HG03060 (cell line): ENCODE results near the gene RIIAD1.

Experiments used
- ATAC-seq: cut with Tn5 transposase; IDR thresholded peaks from one replicate; pipeline ENCODE4 v1.9.1; 2021; ENCODE audit warnings: low read depth, moderate number of reproducible peaks; ENCODE audit not compliant: unreplicated experiment

RIIAD1 gene

DNA sequence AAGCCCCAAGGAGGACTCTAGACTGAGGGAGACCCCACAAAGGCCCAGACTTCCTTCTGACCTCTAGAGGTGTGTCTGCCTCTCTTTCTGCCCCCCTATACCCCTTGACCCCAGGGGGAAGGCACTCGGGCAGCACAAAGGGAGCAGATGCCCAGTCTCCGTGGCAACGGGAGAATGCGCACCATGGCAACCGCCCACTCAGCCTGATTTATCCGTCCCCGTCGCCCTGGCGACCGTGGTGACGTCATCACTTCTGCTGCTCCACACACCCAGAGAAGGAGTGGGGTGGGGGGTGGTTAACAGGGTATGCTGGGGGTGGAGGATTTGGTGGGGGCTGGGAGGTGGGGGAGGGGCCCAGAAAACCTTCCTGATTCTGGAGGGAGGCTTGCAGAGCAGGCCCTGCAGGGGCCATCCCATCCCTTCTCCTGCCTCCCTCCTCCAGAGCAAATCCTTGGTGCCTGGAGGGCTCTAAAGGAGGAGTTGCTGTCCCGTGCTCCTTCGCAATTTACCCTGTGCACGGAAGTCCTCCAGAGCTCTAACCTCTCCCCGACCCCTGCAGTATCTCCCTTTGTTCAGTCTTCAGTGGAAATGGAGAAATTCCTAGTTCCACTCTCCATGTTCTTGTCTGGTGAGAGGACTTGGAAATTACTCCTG, 11.0 kb upstream of the RIIAD1 start:
- ATAC-seq, result no peak

DNA sequence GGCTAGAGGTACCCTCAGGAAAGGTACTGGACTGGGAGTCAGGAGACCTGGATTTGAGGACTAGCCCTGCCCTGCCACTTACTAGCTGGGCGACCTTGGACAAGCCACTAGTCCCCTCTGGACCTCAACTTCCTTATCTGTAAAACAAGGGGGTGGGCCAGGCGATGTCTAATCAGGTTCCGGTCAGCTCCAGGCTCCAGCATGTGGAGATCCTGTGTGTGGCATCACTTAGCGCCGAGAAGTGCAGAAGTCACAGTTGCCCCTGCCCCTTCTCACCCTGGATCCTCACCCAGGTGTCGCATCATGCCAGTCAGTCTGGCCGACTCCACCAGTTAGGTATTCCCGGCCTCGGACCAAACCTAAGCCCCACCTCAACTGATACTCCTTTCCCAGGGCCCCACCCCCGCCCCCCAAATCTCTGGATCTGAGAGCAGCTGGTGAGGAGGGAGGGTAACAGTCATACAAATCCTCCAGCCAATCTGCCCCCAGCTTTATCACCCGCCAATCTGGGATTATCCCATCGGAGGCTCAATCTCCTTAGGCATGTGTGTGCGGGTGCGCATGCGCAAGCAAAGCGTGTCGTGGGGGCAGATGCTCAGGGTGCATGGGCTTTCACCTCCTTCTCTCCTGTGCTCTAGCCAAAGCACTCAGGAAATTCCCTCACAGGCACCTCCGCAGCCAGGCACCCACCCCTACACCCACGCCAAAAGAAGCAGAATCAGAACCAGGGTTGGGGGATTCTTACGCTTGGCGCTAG, 10.1 kb upstream of the RIIAD1 start:
- ATAC-seq, result no peak

DNA sequence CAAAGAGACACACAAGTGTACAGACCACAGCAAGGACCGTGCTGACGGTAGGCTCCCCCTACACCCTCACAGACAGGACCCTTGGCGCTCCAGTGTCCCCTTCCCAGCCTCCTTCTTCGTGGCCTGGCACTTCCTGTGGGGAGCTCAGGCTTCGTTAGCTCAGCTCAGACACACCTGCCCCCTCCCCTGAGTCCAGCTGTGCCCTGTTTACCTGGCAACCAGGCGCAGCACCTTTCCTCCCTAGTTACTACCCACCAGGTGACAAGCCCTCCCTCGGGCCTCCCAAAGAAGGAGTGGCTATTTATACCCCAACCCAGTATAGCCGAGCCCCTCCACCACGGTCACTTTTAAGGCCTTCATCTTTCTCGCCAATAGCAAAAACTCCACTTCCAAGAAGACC, 9.4 kb upstream of the RIIAD1 start:
- no peak for ATAC-seq

- ATAC-seq, result no peak
These were observed 8.3 kb upstream of the RIIAD1 start for GRCh38 chr1:151713044-151713443.

DNA sequence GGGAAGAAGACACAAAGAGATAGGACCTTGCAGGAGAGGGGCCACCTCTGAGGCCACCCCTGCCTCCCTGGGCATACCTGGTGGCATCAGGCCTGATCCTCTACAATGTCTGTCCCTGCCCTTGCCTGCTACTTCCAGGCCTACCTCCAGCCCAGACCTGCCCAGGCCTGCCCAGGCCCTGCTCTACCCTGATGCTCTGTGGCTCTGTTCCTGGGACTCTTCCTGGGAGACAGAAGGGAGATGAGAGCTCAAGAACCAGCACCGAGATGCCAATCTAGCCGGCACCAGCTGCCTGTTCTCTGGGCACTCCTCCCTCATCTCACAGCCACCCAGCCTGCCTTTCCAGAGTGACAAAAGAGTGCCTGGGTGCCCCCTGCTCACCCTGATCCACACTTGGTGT, 7.4 kb upstream of the RIIAD1 start:
- ATAC-seq, result no peak

- ATAC-seq, result no peak
These were observed 6.2 kb upstream of the RIIAD1 start for GRCh38 chr1:151714820-151715725.

DNA sequence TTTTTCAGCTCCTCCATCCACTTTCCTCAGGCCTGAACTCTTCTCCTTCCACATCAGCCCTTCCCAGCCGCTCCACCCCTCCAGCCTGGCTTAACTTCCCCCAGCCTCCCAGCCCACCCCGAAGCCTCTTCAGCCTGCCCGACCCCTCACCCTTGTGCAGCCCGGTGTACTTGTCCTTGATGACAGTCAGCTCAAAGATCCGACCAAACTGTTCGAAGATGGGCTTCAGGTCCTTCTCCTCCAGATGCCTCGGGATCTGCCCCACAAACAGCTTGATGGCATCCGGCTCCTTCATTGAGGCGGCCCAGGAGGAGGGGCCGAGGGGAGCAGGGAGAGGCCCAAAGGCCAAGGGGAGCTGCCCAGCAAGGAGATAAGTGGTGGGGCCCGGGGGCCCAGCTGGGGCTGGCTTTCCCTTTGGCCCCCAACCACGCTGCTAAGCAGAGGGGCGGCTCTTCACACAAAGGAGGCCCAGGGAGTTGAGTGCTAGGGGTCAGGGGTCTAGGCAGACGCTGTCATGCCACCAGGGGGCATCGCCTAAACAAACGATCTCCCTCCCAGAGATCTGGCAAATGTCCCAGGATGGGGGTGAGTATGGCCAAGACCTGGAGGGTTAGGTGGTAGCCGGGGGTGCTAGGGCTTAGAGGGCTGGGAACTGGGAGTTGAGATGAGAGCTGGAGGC, 5.5 kb upstream of the RIIAD1 start:
- ATAC-seq, result no peak

GRCh38 chr1:151716405-151716762, 4.9 kb upstream of the RIIAD1 start:
- no peak for ATAC-seq

- no peak for ATAC-seq
These were observed 4.3 kb upstream of the RIIAD1 start, which contains the start of gene CELF3 for GRCh38 chr1:151716771-151717631. Gene CELF3 (minus strand): TSS chr1:151716803. CDS start chr1:151716020, 783 bp downstream.

GRCh38 chr1:151718011-151718431, 3.3 kb upstream of the RIIAD1 start:
- ATAC-seq, result no peak

- ATAC-seq, result no peak
These were observed 2.7 kb upstream of the RIIAD1 start for GRCh38 chr1:151718666-151719065.

GRCh38 chr1:151720125-151720524, 1.2 kb upstream of the RIIAD1 start:
- ATAC-seq, result no peak

GRCh38 chr1:151720554-151720953, 768 bp upstream of the RIIAD1 start:
- no peak for ATAC-seq

DNA sequence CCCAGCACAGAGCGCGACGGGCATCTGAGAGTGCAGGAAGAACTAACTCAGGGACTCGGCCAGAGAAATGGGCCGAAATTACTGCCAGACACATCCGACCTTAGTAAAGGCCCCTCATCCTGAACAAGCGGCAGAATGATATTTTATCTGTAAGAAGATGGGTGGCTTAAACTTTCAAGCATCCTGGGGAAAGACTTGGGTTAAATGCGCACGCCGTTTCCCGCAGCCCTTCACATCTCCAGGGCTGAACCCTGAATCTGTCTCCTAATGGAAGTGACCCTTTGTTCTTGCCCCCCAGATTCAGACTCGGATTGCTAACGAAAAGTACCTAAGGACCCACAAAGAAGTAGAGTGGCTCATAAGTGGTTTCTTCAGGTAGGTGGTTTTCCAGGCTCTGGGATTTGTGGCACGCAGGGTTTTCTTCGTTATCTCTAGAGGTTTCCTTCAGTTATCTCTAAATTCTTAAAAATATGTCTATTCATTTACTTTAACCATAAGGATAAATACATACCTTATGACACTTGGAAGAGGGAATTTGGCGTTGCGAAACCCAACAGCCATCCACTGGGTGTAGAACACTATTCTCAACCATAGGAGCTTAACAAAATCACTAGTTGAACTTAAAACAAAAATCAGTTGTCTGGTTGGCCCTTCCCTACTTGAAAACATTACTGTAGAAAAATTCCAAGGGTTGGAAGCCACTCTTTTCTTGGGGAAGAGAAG, 627 bp downstream of the RIIAD1 start:
- no peak for ATAC-seq

- no peak for ATAC-seq
These were observed 2.5 kb downstream of the RIIAD1 start for GRCh38 chr1:151723726-151724370.

DNA sequence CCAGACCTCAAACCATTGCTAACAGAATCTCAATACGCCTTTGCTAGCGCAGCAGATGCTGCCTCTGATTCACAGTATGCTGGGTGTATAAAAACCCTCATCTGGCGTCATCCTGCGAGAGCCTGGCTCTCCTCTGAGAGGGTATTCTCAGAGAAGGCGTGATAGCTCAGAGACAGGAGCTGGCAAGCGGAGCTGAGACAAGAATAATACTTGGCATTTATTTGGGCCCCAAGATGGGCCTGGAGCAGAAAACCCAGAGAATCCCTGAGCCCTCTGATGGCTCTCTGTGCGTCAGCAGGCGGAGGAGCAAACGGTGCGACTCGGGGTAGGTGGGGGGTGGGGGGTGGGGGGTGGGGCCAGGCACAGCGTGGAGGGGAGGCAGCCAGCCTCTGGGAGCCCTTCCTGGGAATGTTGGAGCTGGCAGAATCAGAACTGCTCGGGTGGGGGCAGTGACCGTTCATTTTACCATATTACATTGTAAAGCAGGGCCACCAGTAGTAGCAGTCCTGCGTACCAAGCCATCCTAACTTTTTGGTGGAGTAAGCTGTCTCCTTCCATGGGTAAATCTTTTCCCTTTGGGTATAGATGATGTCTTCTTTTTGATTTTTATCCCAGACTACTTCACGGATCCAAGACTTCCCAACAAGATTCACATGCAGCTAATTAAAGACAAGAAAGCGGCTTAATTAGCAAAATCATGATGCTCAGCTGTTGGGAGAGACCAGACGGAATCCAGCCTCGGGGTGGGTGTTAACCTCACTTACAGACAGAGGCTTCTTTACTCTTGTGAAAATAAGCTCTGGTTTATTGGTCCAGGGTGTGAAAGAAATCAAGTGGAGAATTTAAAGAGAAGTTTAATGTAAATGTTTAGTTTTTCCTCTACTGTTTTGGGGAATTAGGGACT, 7.1 kb downstream of the RIIAD1 start:
- ATAC-seq, result no peak

- no peak for ATAC-seq
These were observed 8.0 kb downstream of the RIIAD1 start for GRCh38 chr1:151729157-151729965.
